GM12872 (cell line): ENCODE measurements around the gene SLC16A12.
A peak's percentile ranks its signal among the peaks of the same experiment; 100 is the strongest.

Experiments used
- CTCF ChIP-seq: IDR thresholded peaks from 3 replicates; pipeline ENCODE4 v1.5.1; 2011; ENCODE audit warnings: low read depth, mild to moderate bottlenecking, low read length, moderate library complexity; ENCODE audit not compliant: insufficient read depth

SLC16A12 gene

GRCh38 chr10:89567576-89568245 is 32.3 kb upstream of the SLC16A12 start:
- no peak for TF ChIP-seq CTCF

GRCh38 chr10:89566992-89567391 is 31.6 kb upstream of the SLC16A12 start:
- no peak for TF ChIP-seq CTCF

GRCh38 chr10:89566095-89566950 is 30.9 kb upstream of the SLC16A12 start:
- no peak for TF ChIP-seq CTCF

- TF ChIP-seq CTCF: no peak
Observed at GRCh38 chr10:89565180-89565579, 29.8 kb upstream of the SLC16A12 start.

- peak; percentile 48 for TF ChIP-seq CTCF
Observed at GRCh38 chr10:89563861-89564478, 28.6 kb upstream of the SLC16A12 start.

GRCh38 chr10:89563311-89563710 is 27.9 kb upstream of the SLC16A12 start:
- TF ChIP-seq CTCF: no peak

- TF ChIP-seq CTCF: no peak
Observed at GRCh38 chr10:89556600-89556999, 21.2 kb upstream of the SLC16A12 start.
